ENCODE data around the gene PLXNA1.

The PLXNA1 gene

GRCh38 chr3:127017781-127018180, 34.9 kb downstream of the PLXNA1 start:
- DNase-seq (ENCODE audit: low read depth, low spot score), result no peak

GRCh38 chr3:127018306-127018828, 35.5 kb downstream of the PLXNA1 start:
- DNase-seq (ENCODE audit: low read depth, low spot score), result no peak

GRCh38 chr3:127019449-127019848, 36.5 kb downstream of the PLXNA1 start:
- DNase-seq (ENCODE audit: low read depth, low spot score), result no peak

GRCh38 chr3:127020543-127020942, 37.6 kb downstream of the PLXNA1 start:
- DNase-seq (ENCODE audit: low read depth, low spot score), result no peak

GRCh38 chr3:127022849-127023248, 39.9 kb downstream of the PLXNA1 start:
- no peak for DNase-seq (ENCODE audit: low read depth, low spot score)

- no peak for DNase-seq (ENCODE audit: low read depth, low spot score)
Measured at GRCh38 chr3:127025456-127025855, 42.5 kb downstream of the PLXNA1 start.

GRCh38 chr3:127026036-127026435, 43.1 kb downstream of the PLXNA1 start:
- no peak for DNase-seq (ENCODE audit: low read depth, low spot score)

- DNase-seq (ENCODE audit: low read depth, low spot score), result no peak
Measured at GRCh38 chr3:127026661-127027060, 43.7 kb downstream of the PLXNA1 start.

GRCh38 chr3:127027061-127027735, 44.3 kb downstream of the PLXNA1 start:
- no peak for DNase-seq (ENCODE audit: low read depth, low spot score)

- DNase-seq (ENCODE audit: low read depth, low spot score), result no peak
Measured at GRCh38 chr3:127027811-127028548, 45.1 kb downstream of the PLXNA1 start.

- no peak for DNase-seq (ENCODE audit: low read depth, low spot score)
Measured at GRCh38 chr3:127028781-127029657, 46.1 kb downstream of the PLXNA1 start.

- no peak for DNase-seq (ENCODE audit: low read depth, low spot score)
Measured at GRCh38 chr3:127029658-127030507, 47.0 kb downstream of the PLXNA1 start.

- no peak for DNase-seq (ENCODE audit: low read depth, low spot score)
Measured at GRCh38 chr3:127030508-127031412, 47.8 kb downstream of the PLXNA1 start.

- no peak for DNase-seq (ENCODE audit: low read depth, low spot score)
Measured at GRCh38 chr3:127031413-127031810, 48.5 kb downstream of the PLXNA1 start.

- DNase-seq (ENCODE audit: low read depth, low spot score), result no peak
Measured at GRCh38 chr3:127031845-127032244, 48.9 kb downstream of the PLXNA1 start.

GRCh38 chr3:127032296-127032990, 49.5 kb downstream of the PLXNA1 start:
- no peak for DNase-seq (ENCODE audit: low read depth, low spot score)

Data from activated CD4-positive, CD25-positive, alpha-beta regulatory T cell treated with anti-CD3 and anti-CD28 coated beads, Interleukin-2, amount 50 U/mL, for 16 hours (primary cell).